Ishikawa (cell line): ENCODE data around the gene GRID1.

Source experiments
- CEBPB ChIP-seq: IDR thresholded peaks from 2 replicates; pipeline ENCODE4 v1.6.1; 2012
- CREB1 ChIP-seq: IDR thresholded peaks from 2 replicates; pipeline ENCODE4 v1.6.1; 2012; ENCODE audit warnings: low read depth
- FOXM1 ChIP-seq: IDR thresholded peaks from 2 replicates; pipeline ENCODE4 v1.6.1; 2012; ENCODE audit warnings: low read depth, borderline replicate concordance
- MAX ChIP-seq: IDR thresholded peaks from 2 replicates; pipeline ENCODE4 v1.6.1; 2012
- RAD21 ChIP-seq: IDR thresholded peaks from 2 replicates; pipeline ENCODE4 v1.6.1; 2012; ENCODE audit warnings: low read depth
- TAF1 ChIP-seq: IDR thresholded peaks from 2 replicates; pipeline ENCODE4 v1.6.1; 2012; ENCODE audit warnings: low read depth, mild to moderate bottlenecking
- TCF12 ChIP-seq: IDR thresholded peaks from 2 replicates; pipeline ENCODE4 v1.6.1; 2012; ENCODE audit warnings: low read depth
- USF1 ChIP-seq: IDR thresholded peaks from 2 replicates; pipeline ENCODE4 v1.6.1; 2012
- YY1 ChIP-seq: IDR thresholded peaks from 2 replicates; pipeline ENCODE4 v1.6.1; 2012; ENCODE audit warnings: low read depth
- ZBTB7A ChIP-seq: IDR thresholded peaks from 2 replicates; pipeline ENCODE4 v1.6.1; 2012; ENCODE audit warnings: low read depth
- TF ChIP-seq, protein P1 (sequence below): IDR thresholded peaks from 2 replicates; pipeline ENCODE4 v1.6.1; 2012; ENCODE audit warnings: low read depth, mild to moderate bottlenecking

- TF ChIP-seq CEBPB (no peak), FOXM1 (no peak), MAX (no peak), YY1 (no peak), TAF1 (no peak), RAD21 (no peak), CREB1 (no peak), USF1 (no peak), ZBTB7A (no peak), TCF12 (no peak)
- TF ChIP-seq, protein P1, sequence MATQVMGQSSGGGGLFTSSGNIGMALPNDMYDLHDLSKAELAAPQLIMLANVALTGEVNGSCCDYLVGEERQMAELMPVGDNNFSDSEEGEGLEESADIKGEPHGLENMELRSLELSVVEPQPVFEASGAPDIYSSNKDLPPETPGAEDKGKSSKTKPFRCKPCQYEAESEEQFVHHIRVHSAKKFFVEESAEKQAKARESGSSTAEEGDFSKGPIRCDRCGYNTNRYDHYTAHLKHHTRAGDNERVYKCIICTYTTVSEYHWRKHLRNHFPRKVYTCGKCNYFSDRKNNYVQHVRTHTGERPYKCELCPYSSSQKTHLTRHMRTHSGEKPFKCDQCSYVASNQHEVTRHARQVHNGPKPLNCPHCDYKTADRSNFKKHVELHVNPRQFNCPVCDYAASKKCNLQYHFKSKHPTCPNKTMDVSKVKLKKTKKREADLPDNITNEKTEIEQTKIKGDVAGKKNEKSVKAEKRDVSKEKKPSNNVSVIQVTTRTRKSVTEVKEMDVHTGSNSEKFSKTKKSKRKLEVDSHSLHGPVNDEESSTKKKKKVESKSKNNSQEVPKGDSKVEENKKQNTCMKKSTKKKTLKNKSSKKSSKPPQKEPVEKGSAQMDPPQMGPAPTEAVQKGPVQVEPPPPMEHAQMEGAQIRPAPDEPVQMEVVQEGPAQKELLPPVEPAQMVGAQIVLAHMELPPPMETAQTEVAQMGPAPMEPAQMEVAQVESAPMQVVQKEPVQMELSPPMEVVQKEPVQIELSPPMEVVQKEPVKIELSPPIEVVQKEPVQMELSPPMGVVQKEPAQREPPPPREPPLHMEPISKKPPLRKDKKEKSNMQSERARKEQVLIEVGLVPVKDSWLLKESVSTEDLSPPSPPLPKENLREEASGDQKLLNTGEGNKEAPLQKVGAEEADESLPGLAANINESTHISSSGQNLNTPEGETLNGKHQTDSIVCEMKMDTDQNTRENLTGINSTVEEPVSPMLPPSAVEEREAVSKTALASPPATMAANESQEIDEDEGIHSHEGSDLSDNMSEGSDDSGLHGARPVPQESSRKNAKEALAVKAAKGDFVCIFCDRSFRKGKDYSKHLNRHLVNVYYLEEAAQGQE = no peak
These were observed 50.2 kb downstream of the GRID1 start for GRCh38 chr10:86316274-86316835.
